Activated CD8-positive, alpha-beta memory T cell treated with anti-CD3 and anti-CD28 coated beads for 1 hour (primary cell): ENCODE results near the gene SCG2.

Source experiments
- DNase-seq, 2 donors: peaks; one replicate each; pipeline ENCODE4 v3.0.0-alpha.2; 2020; ENCODE audit warnings: low read depth in 1 of 2; ENCODE audit errors: extremely low read depth in 1 of 2

The SCG2 gene

DNA sequence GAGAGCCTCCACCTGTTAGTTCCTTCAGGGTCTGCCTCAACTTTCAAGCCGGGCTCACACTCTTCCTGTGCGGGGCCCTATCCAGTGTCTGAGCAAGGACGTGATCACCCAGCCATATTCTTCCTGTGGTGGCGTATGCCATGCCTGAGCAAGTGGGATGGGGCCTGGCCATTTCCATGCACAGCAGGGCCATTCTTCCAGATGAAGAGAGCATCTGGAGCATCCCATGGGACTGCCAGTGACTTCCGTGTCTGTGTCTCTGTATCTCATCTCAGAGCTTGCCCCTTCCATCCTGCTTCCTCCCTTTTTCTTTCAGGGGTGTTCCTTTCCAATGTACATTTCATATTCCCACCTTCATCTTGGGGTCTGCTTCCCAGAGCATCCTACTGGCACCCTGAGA, 20.2 kb downstream of the SCG2 start:
- DNase-seq: no peak

DNA sequence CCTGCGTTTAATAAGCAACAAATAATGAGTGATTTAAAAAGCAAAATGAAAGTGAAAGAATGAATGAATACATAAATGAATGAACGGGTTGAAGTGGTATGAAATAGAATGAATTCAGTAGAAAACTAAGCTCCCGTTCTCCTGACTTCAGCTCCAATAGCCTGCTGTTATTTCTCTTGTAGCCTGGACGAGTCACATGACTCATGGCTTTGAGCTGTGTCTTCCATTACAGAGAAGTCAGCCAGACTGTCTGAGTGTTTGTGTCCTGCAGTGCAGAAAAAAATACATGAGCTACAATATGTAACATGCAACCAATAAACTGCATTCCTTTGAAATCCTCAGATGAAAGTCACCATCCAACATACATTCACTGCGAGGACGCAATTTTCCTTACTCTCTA, 21.2 kb downstream of the SCG2 start:
- no peak for DNase-seq

DNA sequence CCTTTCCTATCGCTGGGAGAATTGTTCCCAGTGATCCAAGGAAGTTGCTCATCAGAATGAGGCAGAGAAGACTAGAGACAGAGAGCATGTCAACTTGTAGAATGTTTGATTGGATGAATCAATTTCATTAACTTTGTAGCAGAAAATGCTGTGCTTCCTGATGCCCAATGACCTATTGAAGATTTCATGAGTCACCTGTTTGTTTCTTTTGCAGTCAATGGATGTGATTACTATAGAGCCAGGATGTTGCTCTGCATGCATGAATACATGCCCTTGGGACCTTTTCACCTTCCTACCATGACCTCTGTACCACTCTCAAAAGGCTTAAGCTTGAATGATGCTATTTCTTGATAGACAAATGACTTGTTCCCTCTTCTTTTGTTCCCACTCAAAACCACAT, 23.3 kb downstream of the SCG2 start:
- DNase-seq: no peak

DNA sequence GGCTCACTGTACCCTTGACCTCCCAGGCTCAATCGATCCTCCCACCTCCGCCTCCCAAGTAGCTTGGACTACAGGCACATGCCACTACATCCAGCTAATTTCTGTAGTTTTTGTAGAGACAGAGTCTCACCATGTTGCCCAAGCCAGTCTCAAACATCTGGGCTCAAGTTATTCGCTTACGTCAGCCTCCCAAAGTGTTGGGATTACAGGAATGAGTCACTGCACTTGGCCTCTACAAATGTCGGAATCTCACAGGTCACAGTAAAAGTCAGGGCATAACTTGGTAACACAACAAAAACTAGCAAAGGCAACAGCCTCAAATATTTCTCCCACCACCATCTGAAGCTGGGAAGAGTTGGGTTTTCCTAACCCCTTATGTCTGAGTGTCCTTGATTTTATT, 25.3 kb downstream of the SCG2 start:
- no peak for DNase-seq

DNA sequence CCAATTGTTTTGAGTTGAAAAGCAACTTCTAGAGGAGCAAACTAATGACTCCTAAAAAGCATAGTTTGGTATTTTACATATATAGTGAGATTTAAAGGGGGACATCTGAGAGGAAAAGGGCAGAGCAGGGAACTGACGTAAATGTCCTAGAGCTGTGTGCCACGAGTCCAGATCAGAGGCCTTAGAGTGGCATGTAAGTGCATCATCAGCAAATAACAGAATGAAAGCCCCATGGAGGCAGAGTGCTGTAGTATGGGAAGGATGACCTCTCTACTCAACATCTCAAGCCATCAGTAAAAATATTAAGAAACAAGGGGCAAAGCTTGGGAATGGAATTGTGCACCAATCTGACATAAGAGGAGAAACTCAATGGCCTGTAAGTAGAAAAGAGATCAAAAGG, 31.4 kb downstream of the SCG2 start:
- DNase-seq: no peak

DNA sequence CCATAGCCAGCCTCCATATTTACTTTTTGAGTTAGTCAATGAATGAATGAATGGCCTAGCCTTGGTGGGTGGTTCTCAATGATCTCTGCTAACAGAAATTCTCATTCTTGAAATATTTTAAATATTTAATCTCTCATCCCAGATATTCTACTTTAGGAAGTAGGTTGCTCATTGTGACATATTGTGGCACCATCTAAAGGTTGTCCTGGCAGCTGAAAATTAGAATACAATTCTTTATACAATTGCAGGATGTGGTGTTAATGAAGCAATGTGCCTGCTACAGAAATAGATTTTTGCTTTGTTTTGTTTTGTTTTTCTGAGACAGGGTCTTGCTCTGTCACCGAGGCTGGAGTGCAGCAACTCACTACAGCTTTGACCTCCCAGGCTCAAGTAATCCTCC, 35.8 kb downstream of the SCG2 start:
- no peak for DNase-seq

DNA sequence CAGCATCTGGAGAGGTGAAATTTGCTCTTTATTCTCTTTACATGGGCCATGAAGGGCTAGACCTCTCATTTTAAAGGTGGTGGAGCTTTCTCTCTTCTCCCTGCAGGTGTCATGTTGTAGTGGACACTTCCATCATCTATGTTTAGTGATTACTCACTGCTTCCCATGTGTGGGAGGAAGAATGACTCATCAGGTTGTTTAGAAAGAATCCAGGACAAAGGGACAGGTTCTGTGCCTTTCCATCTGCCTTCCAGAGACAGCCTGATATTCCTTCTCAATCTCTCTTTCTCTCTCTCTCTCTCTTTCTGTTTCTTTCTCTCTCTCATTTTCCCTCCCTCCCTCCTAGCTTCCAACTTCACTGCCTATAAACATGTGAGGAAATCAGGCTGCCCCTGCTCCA, 38.7 kb downstream of the SCG2 start:
- DNase-seq: no peak

DNA sequence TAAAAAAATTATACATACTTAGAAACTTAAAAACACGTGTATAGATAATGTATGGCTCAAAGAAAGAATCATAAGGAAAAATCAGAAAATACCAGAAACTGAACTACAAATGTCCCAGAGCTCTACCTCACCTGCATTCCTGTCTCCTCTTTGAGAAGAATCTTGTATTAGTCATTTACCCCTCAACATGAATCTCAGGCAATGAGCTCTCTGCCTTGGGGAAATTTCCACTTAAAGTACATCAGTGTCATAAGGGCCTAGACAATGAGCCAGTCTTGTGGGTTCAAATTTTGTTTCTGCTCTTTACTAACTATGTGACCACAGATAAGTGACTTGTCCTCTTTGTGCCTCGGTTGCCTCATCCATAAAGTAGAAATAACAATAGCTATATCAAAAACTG, 40.1 kb downstream of the SCG2 start:
- no peak for DNase-seq

DNA sequence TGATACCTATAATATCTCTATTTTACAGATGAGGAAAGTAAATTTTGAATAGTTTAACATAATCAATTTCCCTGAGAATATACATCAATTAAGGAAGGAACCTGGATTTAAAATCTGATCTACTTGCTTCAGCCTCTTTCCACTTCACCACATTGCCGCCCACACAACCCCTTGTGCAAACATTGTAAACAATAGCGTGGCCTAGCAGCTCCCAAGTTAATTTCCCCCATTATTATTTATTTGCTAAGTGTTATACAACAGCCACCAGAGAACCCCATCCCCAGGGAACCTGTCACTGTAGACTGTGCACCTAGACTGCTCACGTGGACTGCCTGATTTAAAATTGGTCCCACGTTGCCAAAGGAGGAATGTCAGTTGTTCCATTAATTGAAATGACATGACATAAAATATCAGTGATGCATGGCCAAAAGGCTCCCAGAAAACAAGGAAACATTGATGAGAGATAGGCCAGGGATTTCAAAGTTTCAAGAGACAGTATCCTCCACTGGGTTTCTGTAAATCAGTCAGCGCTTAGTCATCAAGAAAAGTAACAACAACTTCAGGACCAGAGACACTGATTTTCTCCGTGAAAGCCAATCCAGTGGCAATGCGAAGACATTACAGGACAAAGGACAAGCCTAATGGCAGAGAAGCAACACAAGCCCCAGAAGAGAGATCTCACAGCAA, 41.3 kb downstream of the SCG2 start:
- no peak for DNase-seq

DNA sequence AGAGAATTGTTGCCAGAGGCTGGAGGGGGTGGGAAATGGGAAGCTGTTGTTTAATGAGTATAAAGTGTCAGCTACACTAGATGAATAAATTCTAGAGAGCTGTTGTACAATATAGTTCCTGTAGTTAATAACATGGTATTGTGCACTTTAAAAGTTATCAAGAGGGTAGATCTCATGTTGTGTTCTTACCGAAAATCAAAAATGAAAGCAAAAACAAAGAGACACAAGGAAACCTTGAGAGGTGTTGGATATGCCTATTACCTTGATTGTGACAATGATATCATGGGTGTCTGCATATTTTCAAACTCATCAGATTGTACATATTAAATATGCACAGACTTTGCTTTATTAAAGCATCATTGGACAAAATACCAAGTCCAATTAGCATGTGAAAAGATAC, 43.2 kb downstream of the SCG2 start:
- no peak for DNase-seq

DNA sequence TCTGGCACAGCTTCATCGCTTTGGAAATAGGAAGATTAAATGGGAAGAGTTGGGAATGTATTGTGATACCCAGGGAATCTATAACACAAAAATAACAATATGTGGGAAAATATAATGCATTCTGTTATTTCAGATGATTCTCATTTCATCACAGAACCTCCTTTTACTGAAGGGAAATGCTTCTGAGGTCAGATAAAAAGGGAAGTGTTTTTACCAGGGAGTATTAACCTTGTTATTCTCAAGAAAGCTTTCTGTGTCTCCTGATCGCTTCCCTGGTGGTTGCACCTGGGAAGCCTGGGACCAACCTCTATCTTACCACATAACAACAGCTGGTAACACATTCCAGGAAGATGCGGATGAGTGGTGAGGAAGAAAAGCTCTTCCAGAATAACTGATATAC, 47.2 kb downstream of the SCG2 start:
- no peak for DNase-seq

DNA sequence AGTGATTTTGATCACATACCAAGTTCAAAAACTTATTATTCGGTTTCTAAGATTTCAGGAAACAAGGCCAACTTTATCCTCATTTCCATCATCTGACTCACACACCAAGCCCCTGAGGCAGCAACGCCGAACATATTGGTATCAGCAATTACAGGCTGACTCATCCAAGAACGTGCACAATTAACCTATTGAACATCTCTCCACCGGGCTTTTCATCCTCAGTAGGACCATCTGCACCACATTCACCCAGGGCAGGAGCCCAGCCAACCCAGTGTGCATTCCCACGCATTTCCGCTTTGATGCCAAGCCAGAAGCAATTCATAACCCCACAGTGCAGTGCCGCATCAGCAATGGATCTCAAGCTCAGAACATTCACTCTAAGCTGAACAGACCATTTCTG, 52.9 kb downstream of the SCG2 start:
- no peak for DNase-seq

DNA sequence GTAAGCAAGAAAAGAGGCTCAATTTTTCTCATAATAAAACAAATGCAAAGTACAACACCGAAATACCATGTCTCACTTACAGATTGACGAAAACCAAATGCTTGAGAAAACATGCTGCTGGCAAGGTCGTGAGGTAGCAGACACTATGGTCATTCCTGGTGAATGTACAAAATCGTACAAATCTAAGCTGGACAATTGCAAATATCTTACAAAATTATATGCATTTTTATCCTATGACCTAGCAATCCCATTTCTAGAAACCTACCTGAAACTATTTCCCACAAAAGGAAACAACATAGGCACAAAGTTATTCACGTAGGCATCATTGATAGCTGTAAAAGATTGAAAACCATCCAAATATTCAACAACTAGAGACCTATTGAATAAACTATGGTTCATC, 54.0 kb downstream of the SCG2 start:
- DNase-seq: no peak
